ENCODE measurements around the gene CCDC18. TPM values are rescaled to one million over a fixed set of nuclear protein-coding genes. Genes with fewer than 3 reads are reported as not detected.

CCDC18 gene
- total RNA-seq, 4 donors from 2014 or later, result 1.5 to 5.1 (median 2.8) TPM

GRCh38 chr1:93244298-93245069, 64.0 kb downstream of the CCDC18 start:
- Histone ChIP-seq H3K27me3 (no peaks in the 10 kb centered on the region), H3K36me3 (peaks cover 0 to 8% (median 0%) of the 10 kb centered on the region in 4 donors), H3K9me3 (peaks cover 5 to 10% of the 10 kb centered on the region in 2 donors), H3K27ac (no peak overlapping the region), H3K4me1 (peaks cover 0 to 2% (median 0%) of the 10 kb centered on the region in 4 donors), H3K4me3 (no peak overlapping the region)
- intact Hi-C loops (cut with DNase I; ENCODE audit: low total_unique reads), result no loop called here
- TF ChIP-seq EP300 (IDR thresholded peaks at IDR 0.05; ENCODE audit: low read depth), result no peak
- no peak for TF ChIP-seq POLR2A (IDR thresholded peaks at IDR 0.05)
- in situ Hi-C loops (cut with MboI; ENCODE audit: low pct_ligation_motif_present in 1 of 4, low pct_unique_long_range_greater_than_20kb in 1 of 4, low sequenced_read_pairs in 3 of 4), result no loop called here
- no peak for DNase-seq
- 55 to 61% methylated on average over 1 of the region's 1 CpG for WGBS, 2 donors (ENCODE audit: low coverage in 1 of 2)

GRCh38 chr1:93251966-93252365, 71.4 kb downstream of the CCDC18 start:
- intact Hi-C loops (cut with DNase I; ENCODE audit: low total_unique reads), result no loop called here
- in situ Hi-C loops (cut with MboI; ENCODE audit: low pct_ligation_motif_present in 1 of 4, low pct_unique_long_range_greater_than_20kb in 1 of 4, low sequenced_read_pairs in 3 of 4), result no loop called here
- H3K27me3 ChIP-seq, result no peaks in the 10 kb centered on the region
- H3K9me3 ChIP-seq, result no peaks in the 10 kb centered on the region
- peaks cover 0 to 3% (median 0%) of the 10 kb centered on the region in 4 donors for H3K36me3 ChIP-seq
- WGBS, 2 donors (ENCODE audit: low coverage in 1 of 2), result 97 to 100% methylated on average over 1 of the region's 1 CpG
- no peak for TF ChIP-seq POLR2A (IDR thresholded peaks at IDR 0.05)
- no peak for TF ChIP-seq EP300 (IDR thresholded peaks at IDR 0.05; ENCODE audit: low read depth)
- no peak for TF ChIP-seq CTCF (IDR thresholded peaks at IDR 0.05)
- TF ChIP-seq POLR2AphosphoS5 (IDR thresholded peaks at IDR 0.05), result no peak
- no peaks in the 10 kb centered on the region for H3K4me1 ChIP-seq
- DNase-seq, result no peak
- H3K27ac ChIP-seq, result no peak overlapping the region
- H3K4me3 ChIP-seq, result no peak overlapping the region

- intact Hi-C loops (cut with DNase I; ENCODE audit: low total_unique reads), result no loop called here
- TF ChIP-seq POLR2AphosphoS5 (IDR thresholded peaks at IDR 0.05), result no peak
- no peak for TF ChIP-seq EP300 (IDR thresholded peaks at IDR 0.05; ENCODE audit: low read depth)
- no peak for TF ChIP-seq CTCF (IDR thresholded peaks at IDR 0.05)
- no peak for TF ChIP-seq POLR2A (IDR thresholded peaks at IDR 0.05)
- Histone ChIP-seq H3K27ac (no peak overlapping the region), H3K36me3 (peaks cover 0 to 3% (median 0%) of the 10 kb centered on the region in 4 donors), H3K4me3 (no peak overlapping the region), H3K4me1 (no peaks in the 10 kb centered on the region), H3K9me3 (no peaks in the 10 kb centered on the region), H3K27me3 (no peaks in the 10 kb centered on the region)
- no peak for DNase-seq
- in situ Hi-C loops (cut with MboI; ENCODE audit: low pct_ligation_motif_present in 1 of 4, low pct_unique_long_range_greater_than_20kb in 1 of 4, low sequenced_read_pairs in 3 of 4), result no loop called here
- WGBS, 2 donors (ENCODE audit: low coverage in 1 of 2), result 89 to 98% methylated on average over 1 to 2 of the region's 2 CpGs
These were observed 72.1 kb downstream of the CCDC18 start for GRCh38 chr1:93252598-93252997.

GRCh38 chr1:93253516-93253915, 73.0 kb downstream of the CCDC18 start:
- intact Hi-C loops (cut with DNase I; ENCODE audit: low total_unique reads) (no loop called here), in situ Hi-C loops (cut with MboI; ENCODE audit: low pct_ligation_motif_present in 1 of 4, low pct_unique_long_range_greater_than_20kb in 1 of 4, low sequenced_read_pairs in 3 of 4) (no loop called here)
- no peaks in the 10 kb centered on the region for H3K9me3 ChIP-seq
- WGBS, 2 donors (ENCODE audit: low coverage in 1 of 2), result 73 to 83% methylated on average over 1 to 3 of the region's 3 CpGs
- H3K4me3 ChIP-seq, result no peak overlapping the region
- TF ChIP-seq POLR2A (IDR thresholded peaks at IDR 0.05) (no peak), EP300 (IDR thresholded peaks at IDR 0.05; ENCODE audit: low read depth) (no peak), CTCF (IDR thresholded peaks at IDR 0.05) (no peak), POLR2AphosphoS5 (IDR thresholded peaks at IDR 0.05) (no peak)
- no peaks in the 10 kb centered on the region for H3K4me1 ChIP-seq
- no peak overlapping the region for H3K27ac ChIP-seq
- no peaks in the 10 kb centered on the region for H3K27me3 ChIP-seq
- peaks cover 0 to 3% (median 0%) of the 10 kb centered on the region in 4 donors for H3K36me3 ChIP-seq
- DNase-seq, result no peak
